GM06990 (cell line): Measurements from ENCODE around the gene TBC1D8.

Source experiments
- DNase-seq: peaks from one replicate; pipeline ENCODE4 v3.0.0-alpha.2; 2011; ENCODE audit not compliant: insufficient read length; ENCODE audit errors: extremely low read depth
- H3K27me3 ChIP-seq: replicated peaks from 2 replicates; pipeline ENCODE4 v1.6.0; 2011; ENCODE audit warnings: low read length; ENCODE audit not compliant: control insufficient read depth, insufficient read depth
- H3K36me3 ChIP-seq: 2 replicates; pipeline ENCODE4 v1.5.1; 2011; ENCODE audit warnings: low read length; ENCODE audit not compliant: control insufficient read depth, insufficient read depth
- H3K4me3 ChIP-seq: replicated peaks from 2 replicates; pipeline ENCODE4 v1.5.1; 2011; ENCODE audit warnings: low read depth, mild to moderate bottlenecking, control low read depth, low read length
- TF ChIP-seq, protein P1 (sequence below): IDR thresholded peaks from 2 replicates; pipeline ENCODE4 v1.5.1; 2011; ENCODE audit warnings: low read length, control low read depth, mild to moderate bottlenecking, inconsistent platforms; ENCODE audit not compliant: insufficient read depth, poor library complexity, severe bottlenecking

Gene TBC1D8

DNA sequence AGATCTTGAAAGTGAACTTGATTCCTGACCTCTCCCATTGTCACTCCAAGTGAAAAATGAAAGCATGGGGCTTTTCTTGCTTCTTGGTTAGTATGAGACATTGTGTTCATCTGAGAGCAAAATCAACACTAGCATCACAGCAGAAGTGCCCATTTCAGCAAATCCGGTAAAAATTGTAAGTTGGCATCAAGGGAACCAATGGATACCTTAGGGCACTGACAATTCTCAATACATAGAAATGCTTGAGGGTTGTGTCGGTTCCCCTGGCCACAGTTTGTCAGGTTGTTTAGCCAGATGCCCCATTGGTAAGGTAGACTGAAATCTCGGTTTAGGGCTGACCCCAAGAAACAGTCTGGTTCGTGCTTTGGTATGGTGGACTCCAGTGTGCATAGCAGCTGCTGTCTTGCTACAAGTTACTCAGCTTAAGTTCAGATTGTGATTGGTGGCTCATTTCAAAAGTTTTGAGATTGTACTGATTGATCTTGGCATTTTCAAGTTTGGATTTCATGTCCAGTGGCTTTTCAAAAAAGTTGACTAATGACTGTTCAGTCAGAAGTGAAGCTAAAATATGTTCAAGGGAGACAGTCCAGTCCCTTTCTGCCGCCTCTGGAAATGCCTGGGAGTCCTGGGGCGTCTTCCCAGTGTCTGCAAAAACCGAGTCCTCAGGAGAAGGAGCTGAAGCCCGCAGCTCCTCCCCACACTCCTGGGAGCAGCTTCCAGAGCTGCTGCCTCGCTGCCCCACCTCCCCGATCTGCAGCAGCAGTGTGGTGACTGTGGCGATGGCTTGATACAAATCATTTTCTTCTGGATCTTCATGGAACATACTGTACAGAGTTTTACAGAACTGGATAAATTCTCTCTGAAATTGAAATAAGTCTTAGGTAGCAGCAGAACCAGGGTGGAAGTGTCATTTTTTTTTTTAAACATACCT is 143.5 kb downstream of the TBC1D8 start:
- H3K36me3 ChIP-seq, result peaks cover 27% of the 10 kb centered on the region
- TF ChIP-seq, protein P1, sequence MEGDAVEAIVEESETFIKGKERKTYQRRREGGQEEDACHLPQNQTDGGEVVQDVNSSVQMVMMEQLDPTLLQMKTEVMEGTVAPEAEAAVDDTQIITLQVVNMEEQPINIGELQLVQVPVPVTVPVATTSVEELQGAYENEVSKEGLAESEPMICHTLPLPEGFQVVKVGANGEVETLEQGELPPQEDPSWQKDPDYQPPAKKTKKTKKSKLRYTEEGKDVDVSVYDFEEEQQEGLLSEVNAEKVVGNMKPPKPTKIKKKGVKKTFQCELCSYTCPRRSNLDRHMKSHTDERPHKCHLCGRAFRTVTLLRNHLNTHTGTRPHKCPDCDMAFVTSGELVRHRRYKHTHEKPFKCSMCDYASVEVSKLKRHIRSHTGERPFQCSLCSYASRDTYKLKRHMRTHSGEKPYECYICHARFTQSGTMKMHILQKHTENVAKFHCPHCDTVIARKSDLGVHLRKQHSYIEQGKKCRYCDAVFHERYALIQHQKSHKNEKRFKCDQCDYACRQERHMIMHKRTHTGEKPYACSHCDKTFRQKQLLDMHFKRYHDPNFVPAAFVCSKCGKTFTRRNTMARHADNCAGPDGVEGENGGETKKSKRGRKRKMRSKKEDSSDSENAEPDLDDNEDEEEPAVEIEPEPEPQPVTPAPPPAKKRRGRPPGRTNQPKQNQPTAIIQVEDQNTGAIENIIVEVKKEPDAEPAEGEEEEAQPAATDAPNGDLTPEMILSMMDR, result no peak
- H3K27me3 ChIP-seq, result no peaks in the 10 kb centered on the region
- no peak overlapping the region for H3K4me3 ChIP-seq
- DNase-seq, result no peak

DNA sequence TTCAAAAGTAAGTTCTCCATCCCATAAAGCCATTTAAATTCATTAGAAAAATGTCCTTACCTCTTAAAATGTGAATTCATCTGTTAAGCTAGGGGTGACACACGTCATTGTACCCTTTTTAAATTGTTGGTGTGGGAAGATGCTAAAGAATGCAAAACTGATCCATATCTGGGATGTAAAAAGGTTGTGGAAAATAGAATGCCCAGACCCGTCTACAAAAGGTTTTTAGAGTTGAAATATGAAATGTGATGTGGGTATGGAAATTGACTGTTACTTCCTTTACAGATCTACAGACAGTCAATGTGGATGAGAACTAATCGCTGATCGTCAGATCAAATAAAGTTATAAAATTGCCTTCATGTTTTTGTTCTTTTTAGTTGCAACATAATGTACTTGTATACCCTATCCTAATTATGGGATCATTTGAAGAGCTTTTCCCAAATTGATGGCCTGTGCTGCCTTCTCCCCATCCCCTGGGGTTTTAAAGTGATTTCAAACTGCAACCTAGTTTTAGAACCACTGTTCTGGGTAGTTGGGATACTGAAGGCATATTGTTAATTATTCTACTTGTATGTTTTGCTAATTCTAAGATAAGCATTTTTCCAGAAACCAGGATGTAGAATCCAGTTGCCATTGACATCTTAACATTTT is 145.0 kb downstream of the TBC1D8 start:
- TF ChIP-seq, protein P1, result no peak
- peaks cover 27% of the 10 kb centered on the region for H3K36me3 ChIP-seq
- no peak for DNase-seq
- no peaks in the 10 kb centered on the region for H3K27me3 ChIP-seq
- H3K4me3 ChIP-seq, result no peak overlapping the region

DNA sequence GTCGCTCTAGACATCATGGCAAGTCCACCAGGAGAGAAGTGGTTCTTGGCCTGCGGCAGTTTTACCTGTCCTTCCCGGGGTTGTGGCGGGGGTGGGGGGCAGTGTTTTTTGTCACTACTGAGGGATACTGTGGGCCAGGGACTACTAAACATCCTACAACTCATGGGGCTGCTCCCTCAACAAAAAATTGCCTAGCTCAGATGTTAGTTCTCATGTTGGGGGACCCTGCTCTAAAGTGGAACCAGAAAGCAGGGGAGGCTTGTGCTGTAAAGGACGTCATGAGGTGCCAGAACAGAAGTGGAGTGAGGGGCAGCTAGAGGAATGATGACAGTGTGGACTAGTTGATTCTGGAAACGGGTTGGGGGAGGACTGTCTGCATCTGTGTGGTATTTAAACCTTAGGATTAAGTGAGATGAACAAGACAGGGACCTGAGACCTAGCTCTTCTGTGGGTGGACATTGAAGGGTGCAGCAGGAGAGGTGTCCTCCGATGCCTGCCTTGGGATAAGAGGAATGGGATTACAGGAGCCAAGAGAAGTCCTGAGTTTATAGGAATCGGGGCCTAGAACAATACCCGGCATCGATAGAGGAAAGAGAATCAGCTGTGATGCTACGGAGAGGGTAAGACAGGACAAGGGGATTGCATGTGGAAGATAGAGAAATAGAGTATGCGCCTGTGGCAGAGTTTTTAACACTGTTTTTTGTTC is 146.4 kb downstream of the TBC1D8 start:
- DNase-seq, result no peak
- H3K27me3 ChIP-seq, result no peaks in the 10 kb centered on the region
- TF ChIP-seq, protein P1, result no peak
- peaks cover 27% of the 10 kb centered on the region for H3K36me3 ChIP-seq
- H3K4me3 ChIP-seq, result 0 out of 2 replicates have a peak overlapping the region, but pooled peaks have one; percentile 99

DNA sequence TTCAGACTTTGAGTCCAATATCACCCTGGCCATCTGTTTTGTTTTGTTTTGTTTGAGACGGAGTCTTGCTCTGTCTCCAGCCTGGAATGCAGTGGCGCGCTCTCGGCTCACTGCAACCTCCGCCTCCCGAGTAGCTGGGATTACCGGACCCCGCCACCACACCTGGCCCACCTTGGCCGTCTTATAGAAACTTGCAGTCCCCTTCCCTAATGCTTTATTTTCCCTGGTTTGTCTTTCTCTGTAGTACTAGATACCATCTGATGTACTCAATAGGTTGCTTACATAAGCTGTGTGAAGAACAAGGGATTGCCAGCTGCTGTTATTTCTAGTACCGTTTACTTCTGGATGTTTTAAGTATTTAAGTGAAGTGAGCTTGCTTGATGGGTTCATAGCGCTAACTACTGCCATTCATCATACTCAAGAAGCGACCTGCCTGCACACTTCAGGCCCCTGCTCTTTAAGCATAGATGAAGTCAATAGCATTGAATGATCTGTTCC is 147.9 kb downstream of the TBC1D8 start:
- TF ChIP-seq, protein P1, result no peak
- no peak for DNase-seq
- no peaks in the 10 kb centered on the region for H3K27me3 ChIP-seq
- peaks cover 26% of the 10 kb centered on the region for H3K36me3 ChIP-seq
- peak overlapping the region; percentile 99 for H3K4me3 ChIP-seq

DNA sequence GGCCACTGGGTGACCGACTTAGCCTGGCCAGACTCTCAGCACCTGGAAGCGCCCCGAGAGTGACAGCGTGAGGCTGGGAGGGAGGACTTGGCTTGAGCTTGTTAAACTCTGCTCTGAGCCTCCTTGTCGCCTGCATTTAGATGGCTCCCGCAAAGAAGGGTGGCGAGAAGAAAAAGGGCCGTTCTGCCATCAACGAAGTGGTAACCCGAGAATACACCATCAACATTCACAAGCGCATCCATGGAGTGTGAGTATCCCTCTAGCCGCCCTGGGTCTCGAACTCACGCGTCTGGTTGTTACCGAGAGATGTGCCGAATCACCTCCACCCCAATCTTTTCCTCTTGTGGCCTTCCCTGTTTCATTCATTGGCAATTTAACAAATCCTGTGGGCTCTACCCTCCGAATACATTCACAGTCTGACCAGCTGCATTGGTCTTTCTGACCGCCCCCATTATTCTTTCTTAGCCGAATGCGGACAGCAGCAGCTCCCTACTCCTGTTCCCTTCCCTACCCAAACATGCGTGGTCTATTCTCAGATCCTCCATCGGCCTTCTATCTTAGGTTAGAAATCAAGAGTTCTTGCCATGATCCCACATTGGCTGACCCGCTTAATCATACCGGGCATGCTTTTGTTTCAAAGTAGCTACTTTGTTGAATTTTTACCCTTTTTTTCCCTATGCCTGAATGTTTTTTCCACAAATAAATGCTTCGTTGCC is 148.5 kb downstream of the TBC1D8 start:
- H3K36me3 ChIP-seq, result peaks cover 23% of the 10 kb centered on the region

More for the DNA sequence above, 148.5 kb downstream of the TBC1D8 start:
- Histone ChIP-seq H3K4me3 (peak overlapping the region; percentile 99), H3K27me3 (no peaks in the 10 kb centered on the region)
- TF ChIP-seq, protein P1, result no peak
- no peak for DNase-seq
